Panc1 (cell line): ENCODE results near the gene CEP83.

Experiments
- CTCF ChIP-seq: fragments of 450-650 bp; IDR thresholded peaks from 2 replicates; pipeline ENCODE4 v1.5.1; 2017; ENCODE audit warnings: mild to moderate bottlenecking
- POLR2AphosphoS5 ChIP-seq: IDR thresholded peaks from 2 replicates; pipeline ENCODE4 v1.6.1; 2012; ENCODE audit warnings: mild to moderate bottlenecking, low read depth, low read length, moderate library complexity

- TF ChIP-seq CTCF (no peak), POLR2AphosphoS5 (no peak)
Observed at GRCh38 chr12:94430304-94430703, 29.4 kb downstream of the CEP83 start.
